Thoracic aorta (tissue), 2 donors: ENCODE results near the gene BANK1. TPM values are rescaled to one million over a fixed set of nuclear protein-coding genes. Genes with fewer than 3 reads are reported as not detected.

ENCODE experiments used
- ATAC-seq: fragments of 150-250 bp; one replicate; pipeline ENCODE4 v1.8.0; 2017; ENCODE audit warnings: low read depth; ENCODE audit not compliant: insufficient number of reproducible peaks, low FRiP score
- DNase-seq: peaks from one replicate; pipeline ENCODE4 v3.0.0-alpha.2; 2020; ENCODE audit warnings: low spot score
- H3K27ac ChIP-seq, 2 donors: fragments of 200-600 bp; sonication (generic); 1 replicate in 1 of 2; 2 replicates in 1 of 2; pipeline ENCODE4 v1.5.1; 2016; ENCODE audit warnings: mild to moderate bottlenecking in 2 of 2, moderate library complexity in 2 of 2
- H3K27me3 ChIP-seq: fragments of 200-600 bp; sonication (generic); replicated peaks from 2 replicates; pipeline ENCODE4 v1.6.0; 2016; ENCODE audit warnings: mild to moderate bottlenecking; ENCODE audit not compliant: insufficient read depth
- H3K36me3 ChIP-seq: fragments of 200-600 bp; sonication (generic); one replicate; pipeline ENCODE4 v1.5.1; 2016
- H3K4me1 ChIP-seq, 2 donors: fragments of 200-600 bp; sonication (generic); 1 replicate in 1 of 2; 2 replicates in 1 of 2; pipeline versions ENCODE4 v1.5.1 to v1.6.0; 2016; ENCODE audit warnings: low read depth in 2 of 2, mild to moderate bottlenecking in 1 of 2; ENCODE audit not compliant: control insufficient read depth in 1 of 2
- H3K4me3 ChIP-seq: fragments of 200-600 bp; sonication (generic); 2 replicates; pipeline ENCODE4 v1.5.1; 2016; ENCODE audit warnings: mild to moderate bottlenecking
- H3K9me3 ChIP-seq: fragments of 200-600 bp; sonication (generic); 2 replicates; pipeline ENCODE4 v1.5.1; 2016
- total RNA-seq, 2 donors: library from RNA; depleted of rRNA; stranded (reverse); fragments of >200 nt; gene quantifications; one replicate each; pipeline versions ENCODE4 v1.1.0 to v1.2.3, GENCODE V29; 2016
- TF ChIP-seq, protein P1 (sequence below): fragments of 200-600 bp; sonication (generic); IDR thresholded peaks from one replicate; pipeline ENCODE4 v1.5.1; 2019; ENCODE audit warnings: antibody characterized with exemption

Gene BANK1
- total RNA-seq, 2 donors from 2014 or later: 0.85 to 1.1 TPM

DNA sequence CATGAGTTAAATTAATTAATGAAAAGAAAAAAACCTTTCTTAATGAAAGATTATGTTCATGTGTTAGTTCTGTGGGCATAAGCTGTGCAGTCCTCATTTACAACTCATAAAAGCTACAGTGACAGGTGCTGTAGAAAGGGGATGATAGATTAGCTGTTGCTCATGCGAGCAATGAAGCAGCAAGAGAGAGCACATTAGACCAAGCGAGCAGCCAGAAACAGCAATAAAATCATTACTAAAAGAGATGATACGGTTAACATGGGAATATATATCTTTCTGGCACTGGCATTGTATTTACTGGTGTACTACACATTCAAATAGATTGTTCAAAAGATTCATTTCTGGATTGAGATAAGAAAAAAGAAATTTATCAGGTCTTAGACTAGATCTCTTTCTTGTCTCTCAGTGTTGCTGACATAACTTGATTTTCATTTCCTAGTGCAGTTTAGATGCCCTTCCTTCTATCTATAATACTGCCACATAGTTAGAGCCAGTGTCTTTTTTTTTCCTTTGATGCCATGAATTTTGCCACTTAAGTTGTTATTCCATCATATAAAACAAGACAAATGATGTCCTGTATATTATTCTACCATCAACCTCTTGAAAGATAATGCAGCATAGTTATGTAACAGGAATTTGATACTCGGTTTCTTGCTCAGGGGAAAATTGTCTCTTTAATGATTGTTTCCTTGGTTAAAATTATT lies 164.6 kb downstream of the BANK1 start:
- no peaks in the 10 kb centered on the region for H3K4me1 ChIP-seq
- no peak for ATAC-seq
- no peaks in the 10 kb centered on the region for H3K27me3 ChIP-seq
- TF ChIP-seq, protein P1, sequence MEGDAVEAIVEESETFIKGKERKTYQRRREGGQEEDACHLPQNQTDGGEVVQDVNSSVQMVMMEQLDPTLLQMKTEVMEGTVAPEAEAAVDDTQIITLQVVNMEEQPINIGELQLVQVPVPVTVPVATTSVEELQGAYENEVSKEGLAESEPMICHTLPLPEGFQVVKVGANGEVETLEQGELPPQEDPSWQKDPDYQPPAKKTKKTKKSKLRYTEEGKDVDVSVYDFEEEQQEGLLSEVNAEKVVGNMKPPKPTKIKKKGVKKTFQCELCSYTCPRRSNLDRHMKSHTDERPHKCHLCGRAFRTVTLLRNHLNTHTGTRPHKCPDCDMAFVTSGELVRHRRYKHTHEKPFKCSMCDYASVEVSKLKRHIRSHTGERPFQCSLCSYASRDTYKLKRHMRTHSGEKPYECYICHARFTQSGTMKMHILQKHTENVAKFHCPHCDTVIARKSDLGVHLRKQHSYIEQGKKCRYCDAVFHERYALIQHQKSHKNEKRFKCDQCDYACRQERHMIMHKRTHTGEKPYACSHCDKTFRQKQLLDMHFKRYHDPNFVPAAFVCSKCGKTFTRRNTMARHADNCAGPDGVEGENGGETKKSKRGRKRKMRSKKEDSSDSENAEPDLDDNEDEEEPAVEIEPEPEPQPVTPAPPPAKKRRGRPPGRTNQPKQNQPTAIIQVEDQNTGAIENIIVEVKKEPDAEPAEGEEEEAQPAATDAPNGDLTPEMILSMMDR: no peak
- H3K4me3 ChIP-seq: no peak overlapping the region
- DNase-seq: no peak
- H3K27ac ChIP-seq: no peak overlapping the region
- H3K36me3 ChIP-seq: no peaks in the 10 kb centered on the region
- H3K9me3 ChIP-seq: no peaks in the 10 kb centered on the region

DNA sequence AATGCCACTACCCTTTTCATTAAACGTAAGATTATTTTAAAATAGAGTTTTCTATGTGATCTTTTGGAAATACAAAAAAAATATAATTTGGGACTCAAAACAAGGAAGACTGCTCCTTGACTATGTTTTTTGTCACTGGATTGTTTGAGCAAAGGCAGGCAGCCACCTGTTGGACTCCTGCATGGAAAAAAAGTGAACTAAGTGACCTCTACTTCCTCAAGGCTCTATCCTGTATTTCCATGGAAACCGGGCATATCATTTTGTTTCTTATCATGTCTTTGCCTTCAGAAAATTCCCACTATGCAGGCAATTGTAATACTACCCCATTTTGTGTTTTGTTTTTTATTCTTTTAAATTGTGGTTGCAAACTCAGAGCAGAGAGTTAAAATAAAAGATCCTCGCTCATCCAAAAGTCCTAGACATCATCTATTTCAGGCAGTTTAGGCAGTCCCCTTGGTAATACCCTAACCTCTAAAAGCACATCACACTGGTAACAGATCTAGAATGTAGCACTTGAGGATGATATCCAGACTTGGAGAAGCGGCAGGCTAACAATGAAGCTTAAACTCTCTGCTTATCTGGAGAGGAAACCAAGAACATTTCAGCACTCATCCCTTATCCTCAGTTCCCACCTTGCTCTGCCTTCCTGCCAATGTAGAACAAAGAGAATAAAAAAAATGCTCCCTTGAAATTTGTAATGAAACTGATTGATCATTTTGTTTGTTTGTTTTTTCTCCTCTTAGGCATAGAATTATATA lies 165.7 kb downstream of the BANK1 start:
- no peak overlapping the region for H3K27ac ChIP-seq
- no peak overlapping the region for H3K4me3 ChIP-seq
- no peaks in the 10 kb centered on the region for H3K4me1 ChIP-seq
- no peaks in the 10 kb centered on the region for H3K36me3 ChIP-seq
- no peak for ATAC-seq
- H3K27me3 ChIP-seq: no peaks in the 10 kb centered on the region
- H3K9me3 ChIP-seq: no peaks in the 10 kb centered on the region
- TF ChIP-seq, protein P1: no peak
- no peak for DNase-seq

DNA sequence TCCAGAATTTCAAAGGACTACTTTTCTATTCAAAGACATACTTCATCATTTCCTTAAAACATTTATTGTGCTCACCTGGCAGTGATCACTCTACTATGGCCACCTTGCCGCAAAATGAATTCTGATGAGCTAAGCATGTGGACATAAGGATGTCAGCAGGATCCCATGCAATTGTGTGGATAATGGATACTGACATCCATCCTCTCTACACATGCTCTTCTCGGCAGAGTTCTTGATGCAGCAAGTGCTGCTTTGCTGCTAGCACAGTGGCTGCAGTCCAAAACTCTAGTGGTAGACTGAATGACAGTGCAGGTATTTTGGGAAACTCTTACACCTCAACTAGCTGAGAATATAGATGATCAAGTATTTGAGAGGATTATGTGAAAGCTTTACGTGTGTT lies 168.0 kb downstream of the BANK1 start:
- H3K9me3 ChIP-seq: no peaks in the 10 kb centered on the region
- DNase-seq (no peak), ATAC-seq (no peak)
- no peaks in the 10 kb centered on the region for H3K4me1 ChIP-seq
- H3K36me3 ChIP-seq: no peaks in the 10 kb centered on the region
- H3K4me3 ChIP-seq: no peak overlapping the region
- TF ChIP-seq, protein P1: no peak
- no peak overlapping the region for H3K27ac ChIP-seq
- no peaks in the 10 kb centered on the region for H3K27me3 ChIP-seq

DNA sequence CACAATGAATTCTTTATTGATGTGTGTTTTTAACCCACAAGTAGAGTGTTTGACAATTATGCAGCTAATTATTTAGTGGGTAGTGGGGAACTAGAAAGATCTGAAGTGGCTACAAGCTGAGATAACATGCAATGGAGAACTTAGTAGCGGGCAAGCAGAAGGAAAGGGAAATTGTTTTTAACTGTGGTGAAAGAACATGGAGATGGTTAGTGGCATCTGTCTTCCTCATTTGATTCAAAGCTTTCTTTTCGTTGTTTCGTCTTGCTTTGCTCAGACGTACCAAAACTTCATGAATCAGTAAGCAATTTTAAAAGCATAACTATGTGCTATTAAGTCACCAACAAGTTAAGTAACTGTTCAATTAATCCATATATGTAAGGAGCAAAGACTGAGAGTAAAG lies 169.9 kb downstream of the BANK1 start:
- H3K9me3 ChIP-seq: no peaks in the 10 kb centered on the region
- H3K27ac ChIP-seq: no peak overlapping the region
- H3K36me3 ChIP-seq: no peaks in the 10 kb centered on the region
- DNase-seq: no peak
- no peaks in the 10 kb centered on the region for H3K27me3 ChIP-seq
- TF ChIP-seq, protein P1: no peak
- H3K4me3 ChIP-seq: no peak overlapping the region
- ATAC-seq: no peak
- no peaks in the 10 kb centered on the region for H3K4me1 ChIP-seq

DNA sequence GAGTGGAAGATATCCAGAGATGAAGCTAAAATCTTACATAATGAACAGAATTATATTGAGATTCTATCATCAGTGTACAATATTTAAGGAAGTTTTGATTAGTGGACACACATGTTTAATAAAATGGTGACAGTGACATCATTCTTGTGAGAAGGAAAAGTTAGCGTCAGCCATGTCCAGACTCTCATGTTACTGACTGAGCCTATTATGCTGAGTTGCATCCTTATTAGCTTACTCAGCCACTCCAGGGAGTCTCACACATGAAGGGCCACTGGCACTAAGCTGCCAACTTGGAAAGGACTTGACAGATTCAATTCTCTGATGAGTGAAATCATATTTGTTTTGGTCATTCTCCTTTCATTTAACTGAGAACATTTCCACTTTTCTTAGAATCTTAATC lies 170.6 kb downstream of the BANK1 start:
- DNase-seq: no peak
- TF ChIP-seq, protein P1: no peak
- Histone ChIP-seq H3K4me3 (no peak overlapping the region), H3K9me3 (no peaks in the 10 kb centered on the region), H3K27ac (no peak overlapping the region), H3K27me3 (no peaks in the 10 kb centered on the region), H3K4me1 (no peaks in the 10 kb centered on the region), H3K36me3 (no peaks in the 10 kb centered on the region)
- ATAC-seq: no peak
